Small intestine (tissue), 7 donors: Measurements from ENCODE around the gene GAREM1. TPM values are rescaled to one million over a fixed set of nuclear protein-coding genes. Genes with fewer than 3 reads are reported as not detected.
"Not testable (repeated sequence)": the region's sequence is repeated elsewhere in the genome, so short reads cannot be mapped to it uniquely, and the experiment has no call there.

Source experiments
- DNase-seq, 2 donors: peaks; one replicate each; pipeline versions ENCODE4 v3.0.0 to v3.0.0-alpha.2; 2013
- FAIRE-seq: peaks from 2 replicates; lab custom pipeline; 2012; peaks lifted over from hg19 to GRCh38; lab: Jason Lieb, UNC
- H3K27ac ChIP-seq, 3 donors: one replicate each; pipeline ENCODE4 v1.5.1; 2013; ENCODE audit warnings: low read length in 2 of 3, mild to moderate bottlenecking in 2 of 3, control low read depth in 1 of 3, inconsistent platforms in 1 of 3, low read depth in 1 of 3, moderate library complexity in 1 of 3
- H3K27me3 ChIP-seq, 3 donors: one replicate each; pipeline ENCODE4 v1.6.1; 2013; ENCODE audit warnings: low read length in 3 of 3, inconsistent platforms in 1 of 3; ENCODE audit not compliant: control insufficient read depth in 3 of 3, insufficient read depth in 3 of 3
- H3K36me3 ChIP-seq, 3 donors: one replicate each; pipeline ENCODE4 v1.6.1; 2013; ENCODE audit warnings: low read length in 3 of 3, inconsistent platforms in 1 of 3, low read depth in 1 of 3, mild to moderate bottlenecking in 1 of 3, moderate library complexity in 1 of 3; ENCODE audit not compliant: control insufficient read depth in 3 of 3, insufficient read depth in 2 of 3
- H3K4me1 ChIP-seq, 3 donors: one replicate each; pipeline ENCODE4 v1.6.1; 2013; ENCODE audit warnings: low read length in 2 of 3, inconsistent platforms in 1 of 3, low read depth in 1 of 3, mild to moderate bottlenecking in 1 of 3, moderate library complexity in 1 of 3; ENCODE audit not compliant: control insufficient read depth in 3 of 3, insufficient read depth in 2 of 3
- H3K4me3 ChIP-seq, 3 donors: one replicate each; pipeline ENCODE4 v1.5.1; 2013; ENCODE audit warnings: low read length in 3 of 3, control low read depth in 1 of 3, inconsistent platforms in 1 of 3, low read depth in 1 of 3, mild to moderate bottlenecking in 1 of 3, moderate library complexity in 1 of 3
- H3K9me3 ChIP-seq, 2 donors: one replicate each; pipeline ENCODE4 v1.6.1; 2013; ENCODE audit warnings: low read depth in 1 of 2, low read length in 1 of 2; ENCODE audit not compliant: control insufficient read depth in 2 of 2, insufficient read depth in 1 of 2
- WGBS, 3 donors: extraction: QIAGEN DNeasy Blood & Tissue Kit; methylation state at CpG; one replicate each; pipeline ENCODE4 v1.1.7; 2013; 5-methylcytosine and 5-hydroxymethylcytosine counted together
- polyA plus RNA-seq, 4 donors: library from polyadenylated mRNA; stranded (reverse) in 3 of 4; unstranded in 1 of 4; fragments of 200-250 nt in 3 of 4; fragments of 120-200 nt in 1 of 4; gene quantifications; one replicate each; pipeline versions ENCODE4 v1.2.1 to v1.2.3, GENCODE V29; 2013
- donor health status: healthy with polysubstance abuse.
- donor health status: control.
- donor health status: control.
- donor health status: Bipolar disorder and iron deficiency.
- donor health status: healthy.

GAREM1 gene
- polyA plus RNA-seq, 4 donors, result 1.9 to 12.8 (median 4.0) TPM

- DNase-seq (peak; percentile 58 to 63), FAIRE-seq (no peak)
- Histone ChIP-seq H3K9me3 (no peaks in the 10 kb centered on the region), H3K4me3 (no peak overlapping the region), H3K27ac (peak overlapping the region in 1 of 3 donors; percentile 0), H3K4me1 (peaks cover 0 to 3% (median 0%) of the 10 kb centered on the region in 3 donors), H3K36me3 (no peaks in the 10 kb centered on the region), H3K27me3 (no peaks in the 10 kb centered on the region)
- WGBS, 3 donors, result 5 to 34% (median 24%) methylated on average over 1 of the region's 1 CpG
Measured at GRCh38 chr18:32480581-32480980, 9.9 kb upstream of the GAREM1 start.

GRCh38 chr18:32478807-32479206 lies 8.1 kb upstream of the GAREM1 start:
- WGBS, 3 donors, result 57 to 76% (median 72%) methylated on average over 1 of the region's 1 CpG

GRCh38 chr18:32478317-32478716 lies 7.6 kb upstream of the GAREM1 start:
- FAIRE-seq (no peak), DNase-seq (peak in 1 of 2 donors; percentile 24)
- Histone ChIP-seq H3K27ac (no peak overlapping the region), H3K4me3 (no peak overlapping the region), H3K9me3 (no peaks in the 10 kb centered on the region), H3K36me3 (no peaks in the 10 kb centered on the region), H3K27me3 (no peaks in the 10 kb centered on the region), H3K4me1 (peaks cover 0 to 7% (median 0%) of the 10 kb centered on the region in 3 donors)
- 61 to 83% (median 72%) methylated on average over 1 of the region's 1 CpG for WGBS, 3 donors

More at GRCh38 chr18:32478807-32479206, 8.1 kb upstream of the GAREM1 start:
- Histone ChIP-seq H3K27me3 (no peaks in the 10 kb centered on the region), H3K27ac (no peak overlapping the region), H3K9me3 (no peaks in the 10 kb centered on the region), H3K36me3 (no peaks in the 10 kb centered on the region), H3K4me1 (peaks cover 0 to 5% (median 0%) of the 10 kb centered on the region in 3 donors), H3K4me3 (no peak overlapping the region)
- DNase-seq (no peak), FAIRE-seq (no peak)

- Histone ChIP-seq H3K4me1 (peaks cover 0 to 11% (median 0%) of the 10 kb centered on the region in 3 donors), H3K4me3 (no peak overlapping the region), H3K9me3 (no peaks in the 10 kb centered on the region), H3K36me3 (no peaks in the 10 kb centered on the region), H3K27me3 (no peaks in the 10 kb centered on the region), H3K27ac (no peak overlapping the region)
- WGBS, 3 donors, result 81 to 92% (median 89%) methylated on average over 2 of the region's 2 CpGs
- FAIRE-seq (no peak), DNase-seq (no peak)
Measured at GRCh38 chr18:32476106-32476505, 5.4 kb upstream of the GAREM1 start.

- not testable (repeated sequence) for H3K4me3 ChIP-seq, FAIRE-seq, H3K4me1 ChIP-seq, H3K36me3 ChIP-seq, H3K27ac ChIP-seq, H3K27me3 ChIP-seq, DNase-seq, H3K9me3 ChIP-seq
- 94 to 96% (median 94%) methylated on average over 12 of the region's 12 CpGs for WGBS, 3 donors
Measured at GRCh38 chr18:32475069-32475468, 4.4 kb upstream of the GAREM1 start.

- Histone ChIP-seq H3K36me3 (no peaks in the 10 kb centered on the region), H3K27ac (no peak overlapping the region), H3K4me3 (no peak overlapping the region), H3K27me3 (no peaks in the 10 kb centered on the region), H3K9me3 (no peaks in the 10 kb centered on the region), H3K4me1 (peaks cover 0 to 7% (median 0%) of the 10 kb centered on the region in 3 donors)
- FAIRE-seq (no peak), DNase-seq (no peak)
Measured at GRCh38 chr18:32473325-32473724, 2.6 kb upstream of the GAREM1 start.

- no peaks in the 10 kb centered on the region for H3K27me3 ChIP-seq
- H3K4me1 ChIP-seq, result peaks cover 0 to 7% (median 0%) of the 10 kb centered on the region in 3 donors
- H3K27ac ChIP-seq, result no peak overlapping the region
- WGBS, 3 donors, result 77 to 100% (median 92%) methylated on average over 1 of the region's 1 CpG
- no peaks in the 10 kb centered on the region for H3K9me3 ChIP-seq
- no peak overlapping the region for H3K4me3 ChIP-seq
- H3K36me3 ChIP-seq, result no peaks in the 10 kb centered on the region
- no peak for DNase-seq
- no peak for FAIRE-seq
Measured at GRCh38 chr18:32472841-32473240, 2.2 kb upstream of the GAREM1 start.

- no peaks in the 10 kb centered on the region for H3K9me3 ChIP-seq
- H3K27me3 ChIP-seq, result no peaks in the 10 kb centered on the region
- peak overlapping the region; percentile 51 to 77 (median 75) for H3K27ac ChIP-seq
- H3K36me3 ChIP-seq, result no peaks in the 10 kb centered on the region
- no peak for DNase-seq
- no peak for FAIRE-seq
- peaks cover 0 to 7% (median 2%) of the 10 kb centered on the region in 3 donors for H3K4me1 ChIP-seq
- 0 to 1% (median 0%) methylated on average over 2 to 47 of the region's 47 CpGs for WGBS, 3 donors
- peak overlapping the region; percentile 57 to 88 (median 63) for H3K4me3 ChIP-seq
Measured at GRCh38 chr18:32470460-32470713, 295 bp downstream of the GAREM1 start.
